T-cell (primary cell): ENCODE measurements around the gene DENND5B. TPM values are rescaled to one million over a fixed set of nuclear protein-coding genes. Genes with fewer than 3 reads are reported as not detected.
"Not testable (repeated sequence)": the region's sequence is repeated elsewhere in the genome, so short reads cannot be mapped to it uniquely, and the experiment has no call there.

Experiments
- ATAC-seq, 4 experiments: fragments of 200-7000 bp in 3 of 4; fragments of 150-1000 bp in 1 of 4; cut with Tn5 transposase; replicated peaks in 1 of 4; 1 replicate in 3 of 4; 2 replicates in 1 of 4; pipeline ENCODE4 v1.10.0; 2021; ENCODE audit warnings: moderate library complexity in 3 of 4, mild to moderate bottlenecking in 2 of 4, moderate number of reproducible peaks in 1 of 4
- CTCF ChIA-PET, 2 donors: fragments of 300-600 bp; sonication (Branson Sonifier 250); formaldehyde crosslinking; loops; one replicate each; lab custom pipeline; 2022; ENCODE audit warnings: antibody characterized with exemption in 2 of 2; lab: Charles Lee
- POLR2A ChIA-PET, 2 donors: fragments of 300-600 bp; sonication (Branson Sonifier 250); formaldehyde crosslinking; loops; one replicate each; lab custom pipeline; 2022; ENCODE audit warnings: antibody characterized with exemption in 2 of 2; lab: Charles Lee
- DNase-seq, 35 experiments: peaks; one replicate each; pipeline versions ENCODE4 v3.0.0 to v3.0.0-alpha.2; 2013 to 2023
- H3K27ac ChIP-seq: one replicate; pipeline ENCODE4 v1.5.1; 2013; ENCODE audit warnings: low read length
- H3K27me3 ChIP-seq, 2 experiments: replicated peaks in 1 of 2; 1 replicate in 1 of 2; 2 replicates in 1 of 2; pipeline versions ENCODE4 v1.6.1 to v1.7.0; 2013; ENCODE audit warnings: low read length in 1 of 2, mixed read lengths in 1 of 2; ENCODE audit not compliant: control insufficient read depth in 2 of 2, insufficient read depth in 2 of 2; ENCODE audit errors: extremely low read depth in 1 of 2
- H3K36me3 ChIP-seq, 2 donors: 1 replicate in 1 of 2; 2 replicates in 1 of 2; pipeline versions ENCODE4 v1.6.1 to v1.7.0; 2013; ENCODE audit warnings: low read length in 1 of 2; ENCODE audit not compliant: control insufficient read depth in 2 of 2, insufficient read depth in 1 of 2; ENCODE audit errors: extremely low read depth in 1 of 2
- H3K4me1 ChIP-seq, 2 experiments: 1 replicate in 1 of 2; 2 replicates in 1 of 2; pipeline versions ENCODE4 v1.6.1 to v1.7.0; 2013; ENCODE audit warnings: low read length in 2 of 2, mixed read lengths in 1 of 2; ENCODE audit not compliant: insufficient read depth in 2 of 2, control insufficient read depth in 1 of 2; ENCODE audit errors: extremely low read depth in 1 of 2
- H3K4me3 ChIP-seq, 2 donors: 1 replicate in 1 of 2; 2 replicates in 1 of 2; pipeline versions ENCODE4 v1.5.1 to v1.7.0; 2013; ENCODE audit warnings: mild to moderate bottlenecking in 2 of 2, low read length in 1 of 2, moderate library complexity in 1 of 2; ENCODE audit not compliant: control insufficient read depth in 1 of 2; ENCODE audit errors: extremely low read depth in 1 of 2
- H3K9me3 ChIP-seq: 2 replicates; pipeline ENCODE4 v1.7.0; 2013
- H3K27ac Mint-ChIP-seq, 2 donors: one replicate each; pipeline ENCODE4 v1.8.0; 2020 to 2021; ENCODE audit warnings: mild to moderate bottlenecking in 2 of 2, mixed read lengths in 2 of 2
- H3K27me3 Mint-ChIP-seq, 2 donors: one replicate each; pipeline ENCODE4 v1.8.0; 2021 to 2022; ENCODE audit warnings: mixed read lengths in 2 of 2
- H3K36me3 Mint-ChIP-seq: one replicate; pipeline ENCODE4 v1.8.0; 2021; ENCODE audit warnings: mixed read lengths
- H3K4me1 Mint-ChIP-seq, 3 donors: one replicate each; pipeline ENCODE4 v1.8.0; 2020 to 2022; ENCODE audit warnings: mixed read lengths in 3 of 3, mild to moderate bottlenecking in 1 of 3
- H3K4me3 Mint-ChIP-seq, 3 donors: one replicate each; pipeline ENCODE4 v1.8.0; 2020 to 2022; ENCODE audit warnings: mild to moderate bottlenecking in 3 of 3, mixed read lengths in 3 of 3, moderate library complexity in 3 of 3
- H3K9me3 Mint-ChIP-seq, 3 donors: one replicate each; pipeline ENCODE4 v1.8.0; 2020 to 2022; ENCODE audit warnings: mixed read lengths in 3 of 3
- WGBS: methylation state at CpG from one replicate; pipeline ENCODE4 v1.1.5; 2013; ENCODE audit warnings: missing lambda C conversion rate; ENCODE audit not compliant: insufficient coverage; 5-methylcytosine and 5-hydroxymethylcytosine counted together
- total RNA-seq, 35 experiments: library from RNA in 6 of 35; stranded (reverse) in 6 of 35; fragments of 120-200 nt in 1 of 35; gene quantifications; one replicate each; pipeline versions ENCODE4 v1.2.1 to v1.2.4 and lab custom pipeline; 2013 to 2026

DENND5B gene
- total RNA-seq, 5 donors from 2014 or later (not counting 1 experiment from before 2014, with no cell fraction given): 0.38 to 2.6 (median 1.2) TPM

GRCh38 chr12:31583878-31584277 is 7.1 kb downstream of the DENND5B start:
- Mint-ChIP-seq H3K9me3 (peaks cover 0 to 6% (median 0%) of the 10 kb centered on the region in 3 donors), H3K4me3 (no peak overlapping the region), H3K27me3 (peaks cover 21 to 27% of the 10 kb centered on the region in 2 donors), H3K4me1 (no peaks in the 10 kb centered on the region), H3K36me3 (peaks cover 5% of the 10 kb centered on the region), H3K27ac (no peak overlapping the region)
- no peak overlapping the region for H3K27ac ChIP-seq
- H3K36me3 ChIP-seq: no peaks in the 10 kb centered on the region
- peaks cover 0 to 13% of the 10 kb centered on the region in 2 experiments for H3K27me3 ChIP-seq
- ATAC-seq (no peak), DNase-seq (no peak)
- no peaks in the 10 kb centered on the region for H3K4me1 ChIP-seq
- H3K9me3 ChIP-seq: no peaks in the 10 kb centered on the region
- ChIA-PET POLR2A (interaction anchor here in 1 of 2 donors (0.6 kb wide), 1 partner anchor 36 kb away, joined by 4 read pairs; no protein-coding TSS in a partner anchor), CTCF (no interaction called here)
- no peak overlapping the region for H3K4me3 ChIP-seq
- no CpG with 5 or more reads among the region's 2 CpGs for WGBS

- ATAC-seq: no peak
These were observed 8.8 kb downstream of the DENND5B start for GRCh38 chr12:31582155-31582554.

GRCh38 chr12:31578632-31579031 is 12.3 kb downstream of the DENND5B start:
- no peak overlapping the region for H3K27ac ChIP-seq
- H3K4me3 ChIP-seq: no peak overlapping the region
- POLR2A ChIA-PET: interaction anchor here (0.6 to 0.7 kb wide), 2 partner anchors 181 to 383 kb away, joined by 5 to 6 read pairs; no protein-coding TSS in a partner anchor
- H3K4me1 Mint-ChIP-seq: no peaks in the 10 kb centered on the region
- H3K4me3 Mint-ChIP-seq: no peak overlapping the region
- DNase-seq (no peak), ATAC-seq (no peak)
- CTCF ChIA-PET: interaction anchor here in 1 of 2 donors (0.6 kb wide), 1 partner anchor 184 kb away, joined by 5 read pairs; no protein-coding TSS in a partner anchor
- H3K4me1 ChIP-seq: no peaks in the 10 kb centered on the region
- H3K9me3 Mint-ChIP-seq: no peaks in the 10 kb centered on the region
- no peaks in the 10 kb centered on the region for H3K9me3 ChIP-seq
- no peaks in the 10 kb centered on the region for H3K36me3 ChIP-seq
- no peaks in the 10 kb centered on the region for H3K36me3 Mint-ChIP-seq
- peaks cover 3 to 11% of the 10 kb centered on the region in 2 donors for H3K27me3 Mint-ChIP-seq
- peaks cover 0 to 11% of the 10 kb centered on the region in 2 experiments for H3K27me3 ChIP-seq
- no CpG with 5 or more reads among the region's 2 CpGs for WGBS
- no peak overlapping the region for H3K27ac Mint-ChIP-seq

More at GRCh38 chr12:31582155-31582554, 8.8 kb downstream of the DENND5B start:
- no peaks in the 10 kb centered on the region for H3K9me3 ChIP-seq
- Mint-ChIP-seq H3K9me3 (no peaks in the 10 kb centered on the region), H3K27ac (no peak overlapping the region), H3K36me3 (no peaks in the 10 kb centered on the region), H3K4me3 (no peak overlapping the region), H3K27me3 (peaks cover 7 to 13% of the 10 kb centered on the region in 2 donors), H3K4me1 (no peaks in the 10 kb centered on the region)
- no peak for DNase-seq
- ChIA-PET CTCF (interaction anchor here in 1 of 2 donors (0.6 kb wide), 1 partner anchor 188 kb away, joined by 3 read pairs; no protein-coding TSS in a partner anchor), POLR2A (no interaction called here)
- H3K4me3 ChIP-seq: no peak overlapping the region
- no peak overlapping the region for H3K27ac ChIP-seq
- H3K36me3 ChIP-seq: no peaks in the 10 kb centered on the region
- no peaks in the 10 kb centered on the region for H3K4me1 ChIP-seq
- H3K27me3 ChIP-seq: peaks cover 0 to 7% of the 10 kb centered on the region in 2 experiments
- 93% methylated on average over 2 of the region's 3 CpGs for WGBS

- ATAC-seq (no peak), DNase-seq (no peak)
- peaks cover 3 to 17% of the 10 kb centered on the region in 2 donors for H3K27me3 Mint-ChIP-seq
- ChIA-PET POLR2A (interaction anchor here in 1 of 2 donors (0.7 kb wide), 1 partner anchor 203 kb away, joined by 4 read pairs; no protein-coding TSS in a partner anchor), CTCF (no interaction called here)
- Histone ChIP-seq H3K27ac (no peak overlapping the region), H3K4me3 (no peak overlapping the region), H3K4me1 (no peaks in the 10 kb centered on the region), H3K27me3 (peaks cover 0 to 8% of the 10 kb centered on the region in 2 experiments), H3K9me3 (no peaks in the 10 kb centered on the region), H3K36me3 (no peaks in the 10 kb centered on the region)
- no peak overlapping the region for H3K27ac Mint-ChIP-seq
- H3K9me3 Mint-ChIP-seq: no peaks in the 10 kb centered on the region
- WGBS: no CpG with 5 or more reads among the region's 2 CpGs
- no peaks in the 10 kb centered on the region for H3K4me1 Mint-ChIP-seq
- no peak overlapping the region for H3K4me3 Mint-ChIP-seq
- no peaks in the 10 kb centered on the region for H3K36me3 Mint-ChIP-seq
These were observed 15.9 kb downstream of the DENND5B start for GRCh38 chr12:31574803-31575575.

GRCh38 chr12:31574367-31574766 is 16.6 kb downstream of the DENND5B start:
- H3K9me3 Mint-ChIP-seq, H3K4me1 ChIP-seq, H3K4me1 Mint-ChIP-seq, H3K27ac Mint-ChIP-seq, H3K4me3 Mint-ChIP-seq, H3K27ac ChIP-seq, H3K36me3 Mint-ChIP-seq, ATAC-seq, POLR2A ChIA-PET, CTCF ChIA-PET, H3K9me3 ChIP-seq, DNase-seq, H3K4me3 ChIP-seq, H3K36me3 ChIP-seq: not testable (repeated sequence)
- WGBS: 80% methylated on average over 1 of the region's 7 CpGs
- peaks cover 3 to 17% of the 10 kb centered on the region in 2 donors for H3K27me3 Mint-ChIP-seq
- H3K27me3 ChIP-seq: peaks cover 0 to 11% of the 10 kb centered on the region in 2 experiments

- Mint-ChIP-seq H3K27ac (no peak overlapping the region), H3K27me3 (peaks cover 3 to 19% of the 10 kb centered on the region in 2 donors)
These were observed 17.9 kb downstream of the DENND5B start for GRCh38 chr12:31572900-31573600.

More at GRCh38 chr12:31572900-31573600, 17.9 kb downstream of the DENND5B start:
- ChIA-PET POLR2A (interaction anchor here in 1 of 2 donors (0.5 to 0.7 kb wide), 2 partner anchors 27 to 1947 kb away, joined by 4 to 9 read pairs; no protein-coding TSS in a partner anchor), CTCF (no interaction called here)
- DNase-seq: no peak
- H3K36me3 Mint-ChIP-seq: no peaks in the 10 kb centered on the region
- Histone ChIP-seq H3K4me3 (no peak overlapping the region), H3K36me3 (no peaks in the 10 kb centered on the region), H3K9me3 (no peaks in the 10 kb centered on the region), H3K27ac (no peak overlapping the region), H3K4me1 (no peaks in the 10 kb centered on the region), H3K27me3 (peaks cover 0 to 9% of the 10 kb centered on the region in 2 experiments)
- no peak overlapping the region for H3K4me3 Mint-ChIP-seq
- WGBS: 75% methylated on average over 1 of the region's 3 CpGs
- no peak for ATAC-seq
- peaks cover 0 to 2% (median 0%) of the 10 kb centered on the region in 3 donors for H3K4me1 Mint-ChIP-seq
- H3K9me3 Mint-ChIP-seq: no peaks in the 10 kb centered on the region
